Vagina (tissue), 2 donors: Measurements from ENCODE around the gene RSPH1. TPM values are rescaled to one million over a fixed set of nuclear protein-coding genes. Genes with fewer than 3 reads are reported as not detected.

Source experiments
- DNase-seq, 2 donors: peaks; one replicate each; pipeline ENCODE4 v3.0.0-alpha.2; 2017; ENCODE audit errors: extremely low spot score in 2 of 2
- H3K27ac ChIP-seq: fragments of 200-600 bp; sonication (generic); one replicate; pipeline ENCODE4 v1.5.1; 2019
- H3K27me3 ChIP-seq: fragments of 200-600 bp; sonication (generic); one replicate; pipeline ENCODE4 v1.5.1; 2019
- H3K36me3 ChIP-seq, 2 donors: fragments of 200-600 bp; sonication (generic); one replicate each; pipeline ENCODE4 v1.5.1; 2017 to 2019
- H3K4me1 ChIP-seq: fragments of 200-600 bp; sonication (generic); one replicate; pipeline ENCODE4 v1.5.1; 2019
- H3K4me3 ChIP-seq, 2 donors: fragments of 200-600 bp; sonication (generic); 1 replicate in 1 of 2; 2 replicates in 1 of 2; pipeline ENCODE4 v1.5.1; 2016 to 2019
- H3K9me3 ChIP-seq: fragments of 200-600 bp; sonication (generic); one replicate; pipeline ENCODE4 v1.5.1; 2019
- CTCF ChIP-seq, 3 experiments: fragments of 450-650 bp in 2 of 3; fragments of 200-600 bp in 1 of 3; sonication (generic) in 1 of 3; IDR thresholded peaks; one replicate each; pipeline ENCODE4 v1.5.1; 2017 to 2019; ENCODE audit warnings: antibody characterized with exemption in 3 of 3, mild to moderate bottlenecking in 2 of 3, moderate library complexity in 2 of 3
- POLR2A ChIP-seq, 2 donors: fragments of 450-650 bp; IDR thresholded peaks; one replicate each; pipeline ENCODE4 v1.6.1; 2017; ENCODE audit warnings: antibody characterized with exemption in 2 of 2, mild to moderate bottlenecking in 2 of 2, moderate library complexity in 2 of 2
- POLR2AphosphoS5 ChIP-seq, 2 donors: sonication (generic); formaldehyde crosslinking; IDR thresholded peaks; one replicate each; pipeline ENCODE4 v1.9.0; 2017; ENCODE audit warnings: antibody characterized with exemption in 2 of 2, mild to moderate bottlenecking in 2 of 2, low read depth in 1 of 2; ENCODE audit not compliant: insufficient read depth in 1 of 2
- intact Hi-C: fragments of 100-400 bp; cut with DNase I; formaldehyde crosslinking; loops from one replicate; pipeline ENCODE4 v1.15.1; 2023
- total RNA-seq: library from RNA; depleted of rRNA; stranded (reverse); fragments of >200 nt; gene quantifications from one replicate; pipeline ENCODE4 v1.2.3, GENCODE V29; 2016

The RSPH1 gene
- total RNA-seq, 1 donor from 2014 or later: not detected

- H3K4me3 ChIP-seq: no peak overlapping the region
- no peaks in the 10 kb centered on the region for H3K27me3 ChIP-seq
- intact Hi-C loops: no loop called here
- H3K27ac ChIP-seq: no peak overlapping the region
- TF ChIP-seq POLR2AphosphoS5 (IDR thresholded peaks at IDR 0.05; ENCODE audit: insufficient read depth in 1 of 2, low read depth in 1 of 2) (no peak), CTCF (IDR thresholded peaks at IDR 0.05) (no peak), POLR2A (IDR thresholded peaks at IDR 0.05) (no peak)
- no peaks in the 10 kb centered on the region for H3K4me1 ChIP-seq
- H3K9me3 ChIP-seq: no peaks in the 10 kb centered on the region
- H3K36me3 ChIP-seq: peaks cover 0 to 31% of the 10 kb centered on the region in 2 donors
- no peak for DNase-seq
Measured at GRCh38 chr21:42540396-42540795, 44.4 kb upstream of the RSPH1 start.

- DNase-seq: no peak
- TF ChIP-seq POLR2AphosphoS5 (IDR thresholded peaks at IDR 0.05; ENCODE audit: insufficient read depth in 1 of 2, low read depth in 1 of 2) (no peak), POLR2A (IDR thresholded peaks at IDR 0.05) (no peak), CTCF (IDR thresholded peaks at IDR 0.05) (no peak)
- Histone ChIP-seq H3K36me3 (peaks cover 0 to 27% of the 10 kb centered on the region in 2 donors), H3K9me3 (no peaks in the 10 kb centered on the region), H3K4me1 (no peaks in the 10 kb centered on the region), H3K27ac (no peak overlapping the region), H3K4me3 (no peak overlapping the region), H3K27me3 (no peaks in the 10 kb centered on the region)
- intact Hi-C loops: no loop called here
Measured at GRCh38 chr21:42539931-42540343, 43.9 kb upstream of the RSPH1 start.

GRCh38 chr21:42539342-42539741, 43.3 kb upstream of the RSPH1 start:
- Histone ChIP-seq H3K9me3 (no peaks in the 10 kb centered on the region), H3K36me3 (peaks cover 0 to 26% of the 10 kb centered on the region in 2 donors), H3K4me1 (no peaks in the 10 kb centered on the region), H3K4me3 (no peak overlapping the region), H3K27me3 (no peaks in the 10 kb centered on the region), H3K27ac (no peak overlapping the region)
- TF ChIP-seq CTCF (IDR thresholded peaks at IDR 0.05) (no peak), POLR2A (IDR thresholded peaks at IDR 0.05) (no peak), POLR2AphosphoS5 (IDR thresholded peaks at IDR 0.05; ENCODE audit: insufficient read depth in 1 of 2, low read depth in 1 of 2) (no peak)
- intact Hi-C loops: no loop called here
- DNase-seq: no peak

GRCh38 chr21:42538479-42539275, 42.7 kb upstream of the RSPH1 start:
- no peak for DNase-seq
- TF ChIP-seq CTCF (IDR thresholded peaks at IDR 0.05) (no peak), POLR2AphosphoS5 (IDR thresholded peaks at IDR 0.05; ENCODE audit: insufficient read depth in 1 of 2, low read depth in 1 of 2) (no peak), POLR2A (IDR thresholded peaks at IDR 0.05) (no peak)
- H3K27me3 ChIP-seq: no peaks in the 10 kb centered on the region
- H3K4me3 ChIP-seq: no peak overlapping the region
- no peak overlapping the region for H3K27ac ChIP-seq
- peaks cover 0 to 26% of the 10 kb centered on the region in 2 donors for H3K36me3 ChIP-seq
- no peaks in the 10 kb centered on the region for H3K9me3 ChIP-seq
- intact Hi-C loops: no loop called here
- H3K4me1 ChIP-seq: no peaks in the 10 kb centered on the region

- no peak for TF ChIP-seq CTCF (IDR thresholded peaks at IDR 0.05)
- no peak for TF ChIP-seq POLR2AphosphoS5 (IDR thresholded peaks at IDR 0.05; ENCODE audit: insufficient read depth in 1 of 2, low read depth in 1 of 2)
- no peak for TF ChIP-seq POLR2A (IDR thresholded peaks at IDR 0.05)
- DNase-seq: no peak
- intact Hi-C loops: no loop called here
Measured at GRCh38 chr21:42537106-42537742, 41.2 kb upstream of the RSPH1 start.

More at GRCh38 chr21:42537106-42537742, 41.2 kb upstream of the RSPH1 start:
- Histone ChIP-seq H3K9me3 (no peaks in the 10 kb centered on the region), H3K4me3 (no peak overlapping the region), H3K27me3 (no peaks in the 10 kb centered on the region), H3K27ac (no peak overlapping the region), H3K36me3 (peaks cover 0 to 16% of the 10 kb centered on the region in 2 donors), H3K4me1 (peaks cover 8% of the 10 kb centered on the region)
